ENCODE results near the gene FSTL3.
"Not testable (repeated sequence)": the region's sequence is repeated elsewhere in the genome, so short reads cannot be mapped to it uniquely, and the experiment has no call there.

The FSTL3 gene

GRCh38 chr19:662207-662961 is 13.8 kb upstream of the FSTL3 start:
- H3K36me3 Mint-ChIP-seq (ENCODE audit: low read depth), result peaks cover 38% of the 10 kb centered on the region
- no peaks in the 10 kb centered on the region for H3K9me3 Mint-ChIP-seq
- H3K27me3 Mint-ChIP-seq, result no peaks in the 10 kb centered on the region
- peak overlapping the region; percentile 90 for H3K27ac Mint-ChIP-seq
- peaks cover 69% of the 10 kb centered on the region for H3K4me1 Mint-ChIP-seq (ENCODE audit: low read depth)
- intact Hi-C loops (cut with micrococcal nuclease), result loop anchor here (5.0 kb wide), 1 partner anchor 90 kb away; the partner anchor contains the start of gene MISP
- H3K4me3 Mint-ChIP-seq, result peak overlapping the region; percentile 89

DNA sequence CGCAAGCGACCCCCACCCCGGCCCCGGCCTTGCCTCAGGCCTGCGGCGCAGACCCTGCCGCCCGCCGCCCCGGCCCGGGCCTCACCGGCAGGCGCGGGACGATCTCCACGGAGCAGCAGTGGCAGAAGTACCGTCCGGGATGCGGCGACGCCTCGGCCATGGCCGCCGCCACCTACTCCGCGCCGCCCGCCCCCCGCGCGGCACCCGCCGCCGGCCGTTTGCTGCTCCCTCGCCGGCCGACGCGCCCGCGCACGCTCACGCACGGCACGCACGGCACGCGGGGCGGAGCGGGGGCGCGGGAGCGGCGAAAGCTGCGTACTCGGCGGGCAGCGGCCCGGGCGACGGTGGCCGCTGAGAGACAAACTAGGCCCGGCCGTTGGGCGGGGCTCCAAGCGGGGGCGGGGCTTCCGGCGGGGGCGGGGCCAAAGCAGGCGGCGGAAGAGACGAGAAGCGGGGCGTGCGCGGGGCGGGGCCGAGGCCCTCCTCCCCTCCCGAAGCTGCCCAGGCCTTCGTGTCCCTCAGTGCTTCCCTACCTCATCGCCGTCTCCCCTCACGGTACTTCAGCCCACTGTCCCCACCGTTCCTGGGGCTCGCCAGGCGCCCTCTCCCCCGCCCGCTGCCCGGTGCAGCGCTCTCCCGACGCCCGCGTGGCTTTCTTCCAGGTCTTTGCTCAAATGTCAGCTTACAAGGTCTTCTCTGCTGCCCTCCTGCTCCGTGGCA is 13.1 kb upstream of the FSTL3 start, which contains the start of gene RNF126:
RNF126 (minus strand) TSS at position 253 of the 720 bp plus-strand sequence; CDS start at position 160, 93 bp downstream.
- no peaks in the 10 kb centered on the region for H3K9me3 Mint-ChIP-seq
- intact Hi-C loops (cut with micrococcal nuclease), result loop anchor here (5.0 kb wide), 1 partner anchor 89 kb away; the partner anchor contains the start of gene MISP
- H3K4me1 Mint-ChIP-seq (ENCODE audit: low read depth), result peaks cover 71% of the 10 kb centered on the region
- peaks cover 31% of the 10 kb centered on the region for H3K36me3 Mint-ChIP-seq (ENCODE audit: low read depth)
- H3K4me3 Mint-ChIP-seq, result peak within 1 kb of the TSS; percentile 89
- H3K27me3 Mint-ChIP-seq, result no peaks in the 10 kb centered on the region
- H3K27ac Mint-ChIP-seq, result peak within 1 kb of the TSS; percentile 90

GRCh38 chr19:663682-664117 is 12.5 kb upstream of the FSTL3 start:
- intact Hi-C loops (cut with micrococcal nuclease), result loop anchor here (5.0 kb wide), 1 partner anchor 89 kb away; the partner anchor contains the start of gene MISP
- H3K9me3 Mint-ChIP-seq, result peaks cover under 1% of the 10 kb centered on the region
- H3K27me3 Mint-ChIP-seq, result no peaks in the 10 kb centered on the region
- H3K4me3 Mint-ChIP-seq, result peak overlapping the region; percentile 89
- peak overlapping the region; percentile 85 for H3K27ac Mint-ChIP-seq
- peaks cover 65% of the 10 kb centered on the region for H3K4me1 Mint-ChIP-seq (ENCODE audit: low read depth)
- H3K36me3 Mint-ChIP-seq (ENCODE audit: low read depth), result peaks cover 25% of the 10 kb centered on the region

- H3K27me3 Mint-ChIP-seq, result peaks cover 4% of the 10 kb centered on the region
- peaks cover 10% of the 10 kb centered on the region for H3K9me3 Mint-ChIP-seq
- intact Hi-C loops (cut with micrococcal nuclease), result loop anchor here (1.0 to 5.0 kb wide), 3 partner anchors 14 to 87 kb away; partner anchors contain the start of gene MISP
- peak overlapping the region; percentile 63 for H3K27ac Mint-ChIP-seq
- peaks cover 60% of the 10 kb centered on the region for H3K4me1 Mint-ChIP-seq (ENCODE audit: low read depth)
- H3K36me3 Mint-ChIP-seq (ENCODE audit: low read depth), result peaks cover 16% of the 10 kb centered on the region
- H3K4me3 Mint-ChIP-seq, result peak overlapping the region; percentile 51
Observed at GRCh38 chr19:664913-665443, 11.2 kb upstream of the FSTL3 start.

- H3K4me1 Mint-ChIP-seq (ENCODE audit: low read depth), result peaks cover 46% of the 10 kb centered on the region
- H3K27ac Mint-ChIP-seq, result peak overlapping the region; percentile 57
- H3K4me3 Mint-ChIP-seq; H3K9me3 Mint-ChIP-seq; intact Hi-C loops (cut with micrococcal nuclease); H3K27me3 Mint-ChIP-seq; H3K36me3 Mint-ChIP-seq (ENCODE audit: low read depth): not testable (repeated sequence)
Observed at GRCh38 chr19:666985-667573, 9.1 kb upstream of the FSTL3 start.

DNA sequence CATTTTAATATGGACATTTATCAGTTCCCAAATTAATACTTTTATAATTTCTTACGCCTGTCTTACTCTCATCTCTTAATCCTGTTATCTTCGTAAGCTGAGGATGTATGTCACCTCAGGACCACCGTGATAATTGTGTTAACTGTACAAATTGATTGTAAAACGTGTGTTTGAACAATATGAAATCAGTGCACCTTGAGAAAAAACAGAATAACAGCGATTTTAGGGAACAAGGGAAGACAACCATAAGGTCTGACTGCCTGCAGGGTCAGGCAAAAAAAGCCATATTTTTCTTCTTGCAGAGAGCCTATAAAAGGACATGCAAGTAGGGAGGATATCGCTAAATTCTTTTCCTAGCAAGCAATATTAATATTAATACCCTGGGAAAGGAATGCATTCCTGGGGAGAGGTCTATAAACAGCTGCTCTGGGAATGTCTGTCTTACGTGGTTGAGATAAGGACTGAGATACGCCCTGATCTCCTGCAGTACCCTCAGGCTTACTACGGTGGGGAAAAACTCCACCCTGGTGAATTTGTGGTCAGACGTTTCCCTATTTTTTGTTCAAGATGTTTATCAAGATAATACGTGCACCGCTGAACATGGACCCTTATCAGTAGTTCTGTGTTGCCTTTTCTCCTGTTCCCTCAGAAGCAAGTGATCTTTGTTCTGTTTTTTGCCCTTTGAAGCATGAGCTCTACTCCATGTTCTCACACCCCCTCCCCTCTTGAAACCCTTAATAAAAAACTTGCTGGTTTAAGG is 7.3 kb upstream of the FSTL3 start:
- H3K27me3 Mint-ChIP-seq; intact Hi-C loops (cut with micrococcal nuclease); H3K4me3 Mint-ChIP-seq; H3K9me3 Mint-ChIP-seq; H3K36me3 Mint-ChIP-seq (ENCODE audit: low read depth): not testable (repeated sequence)
- H3K27ac Mint-ChIP-seq, result peak overlapping the region; percentile 21
- H3K4me1 Mint-ChIP-seq (ENCODE audit: low read depth), result peaks cover 44% of the 10 kb centered on the region

GRCh38 chr19:670609-671075 is 5.5 kb upstream of the FSTL3 start:
- Mint-ChIP-seq H3K4me1 (ENCODE audit: low read depth) (peaks cover 39% of the 10 kb centered on the region), H3K9me3 (peaks cover 10% of the 10 kb centered on the region), H3K4me3 (no peak overlapping the region), H3K27me3 (peaks cover 22% of the 10 kb centered on the region), H3K36me3 (ENCODE audit: low read depth) (no peaks in the 10 kb centered on the region), H3K27ac (no peak overlapping the region)
- intact Hi-C loops (cut with micrococcal nuclease), result no loop called here

- intact Hi-C loops (cut with micrococcal nuclease), result no loop called here
- Mint-ChIP-seq H3K4me1 (ENCODE audit: low read depth) (peaks cover 47% of the 10 kb centered on the region), H3K9me3 (peaks cover under 1% of the 10 kb centered on the region), H3K4me3 (no peak overlapping the region), H3K27me3 (peaks cover 49% of the 10 kb centered on the region), H3K36me3 (ENCODE audit: low read depth) (no peaks in the 10 kb centered on the region), H3K27ac (peak overlapping the region; percentile 43)
Observed at GRCh38 chr19:674282-675151, 1.7 kb upstream of the FSTL3 start.

DNA sequence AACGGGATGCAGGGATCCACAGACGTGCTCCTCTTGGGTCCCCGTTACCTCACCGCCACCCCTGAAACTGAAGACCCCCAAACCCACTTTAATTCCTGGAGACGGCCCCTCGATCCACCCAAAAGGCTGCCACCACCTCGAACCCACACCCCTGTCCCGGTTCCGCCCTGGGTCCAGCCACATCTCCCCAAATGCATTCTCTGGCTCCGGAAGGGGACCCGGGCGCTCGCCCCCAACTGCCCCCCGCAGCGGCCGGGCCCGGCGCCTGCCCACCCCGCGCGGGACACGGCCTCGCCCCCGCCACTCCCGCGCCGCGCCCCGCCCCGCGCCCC is 219 bp upstream of the FSTL3 start:
- Mint-ChIP-seq H3K27ac (peak overlapping the region; percentile 27), H3K4me3 (peak overlapping the region; percentile 30), H3K27me3 (peaks cover 49% of the 10 kb centered on the region), H3K36me3 (ENCODE audit: low read depth) (peaks cover 6% of the 10 kb centered on the region), H3K9me3 (no peaks in the 10 kb centered on the region), H3K4me1 (ENCODE audit: low read depth) (peaks cover 47% of the 10 kb centered on the region)
- intact Hi-C loops (cut with micrococcal nuclease), result no loop called here

DNA sequence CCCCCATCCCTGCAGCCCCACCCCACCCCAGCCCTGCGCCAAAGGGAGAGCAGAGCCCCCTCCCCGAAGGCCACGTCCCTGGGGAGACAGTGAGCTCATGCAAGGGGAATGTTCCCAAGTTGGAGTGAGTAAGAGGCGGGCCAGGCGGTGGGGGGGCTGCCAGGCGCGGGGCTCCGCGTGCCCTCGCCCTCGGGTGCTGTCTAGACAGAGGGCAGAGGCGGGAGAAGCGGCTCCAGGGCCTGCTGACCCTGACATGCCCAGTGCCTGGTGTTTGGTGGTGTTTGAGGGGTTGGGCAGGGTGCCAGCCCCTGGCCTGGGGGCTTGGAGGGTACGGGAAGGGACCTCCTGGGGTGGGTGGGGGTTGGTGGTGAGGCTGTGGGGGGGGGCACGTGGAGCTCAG is 1.0 kb downstream of the FSTL3 start:
- Mint-ChIP-seq H3K4me3 (no peak overlapping the region), H3K9me3 (no peaks in the 10 kb centered on the region), H3K27ac (no peak overlapping the region), H3K27me3 (peaks cover 49% of the 10 kb centered on the region), H3K4me1 (ENCODE audit: low read depth) (peaks cover 47% of the 10 kb centered on the region), H3K36me3 (ENCODE audit: low read depth) (peaks cover 6% of the 10 kb centered on the region)
- intact Hi-C loops (cut with micrococcal nuclease), result no loop called here

- intact Hi-C loops (cut with micrococcal nuclease), result no loop called here
- no peak overlapping the region for H3K4me3 Mint-ChIP-seq
- H3K27ac Mint-ChIP-seq, result no peak overlapping the region
- H3K36me3 Mint-ChIP-seq (ENCODE audit: low read depth), result peaks cover 6% of the 10 kb centered on the region
- no peaks in the 10 kb centered on the region for H3K9me3 Mint-ChIP-seq
- H3K27me3 Mint-ChIP-seq, result peaks cover 49% of the 10 kb centered on the region
- peaks cover 47% of the 10 kb centered on the region for H3K4me1 Mint-ChIP-seq (ENCODE audit: low read depth)
Observed at GRCh38 chr19:677601-678436, 1.6 kb downstream of the FSTL3 start.
